Caco-2 (cell line): ENCODE results near the gene MRTFA. TPM values are rescaled to one million over a fixed set of nuclear protein-coding genes. Genes with fewer than 3 reads are reported as not detected.

Source experiments
- BruUV-seq: library from RNA; stranded (reverse); fragments of 400-500 nt; replicated peaks from 2 replicates; lab custom pipeline; 2021; lab: Mats Ljungman, UMichigan
- CTCF ChIA-PET: fragments of 300-600 bp; sonication (Branson Sonifier 250); formaldehyde crosslinking; loops from one replicate; lab custom pipeline; 2022; ENCODE audit warnings: antibody characterized with exemption; lab: Charles Lee
- POLR2A ChIA-PET: fragments of 300-600 bp; sonication (Branson Sonifier 250); formaldehyde crosslinking; loops from one replicate; lab custom pipeline; 2022; ENCODE audit warnings: antibody characterized with exemption; lab: Charles Lee
- DNase-seq, 2 experiments: peaks; one replicate each; pipeline versions ENCODE4 v3.0.0 to v3.0.0-alpha.2; 2020 to 2022
- H3K27me3 ChIP-seq: replicated peaks from 2 replicates; pipeline ENCODE4 v1.6.0; 2011; ENCODE audit warnings: low read length; ENCODE audit not compliant: control insufficient read depth, insufficient read depth
- H3K36me3 ChIP-seq: 2 replicates; pipeline ENCODE4 v1.5.1; 2011; ENCODE audit warnings: low read length; ENCODE audit not compliant: control insufficient read depth, insufficient read depth
- H3K4me1 ChIP-seq: fragments of 250-450 bp; sonication (Bioruptor Pico); 2 replicates; pipeline ENCODE4 v1.5.1; 2020; ENCODE audit warnings: mild to moderate bottlenecking
- H3K4me3 ChIP-seq: 2 replicates; pipeline ENCODE4 v1.5.1; 2011; ENCODE audit warnings: low read depth, mild to moderate bottlenecking, control low read depth, low read length
- H3K9me3 ChIP-seq: fragments of 250-450 bp; sonication (Bioruptor Pico); 2 replicates; pipeline ENCODE4 v1.5.1; 2020; ENCODE audit warnings: mild to moderate bottlenecking, moderate library complexity
- H3K27ac Mint-ChIP-seq: one replicate; pipeline ENCODE4 v1.8.0; 2022; ENCODE audit warnings: mixed read lengths; ENCODE audit not compliant: unreplicated experiment
- H3K27me3 Mint-ChIP-seq: one replicate; pipeline ENCODE4 v1.8.0; 2022; ENCODE audit warnings: mixed read lengths; ENCODE audit not compliant: insufficient read depth, unreplicated experiment
- H3K36me3 Mint-ChIP-seq: one replicate; pipeline ENCODE4 v1.8.0; 2022; ENCODE audit warnings: mild to moderate bottlenecking, mixed read lengths; ENCODE audit not compliant: insufficient read depth, unreplicated experiment
- H3K4me1 Mint-ChIP-seq: one replicate; pipeline ENCODE4 v1.8.0; 2022; ENCODE audit warnings: low read depth, mixed read lengths; ENCODE audit not compliant: unreplicated experiment
- H3K4me3 Mint-ChIP-seq: one replicate; pipeline ENCODE4 v1.8.0; 2022; ENCODE audit warnings: mild to moderate bottlenecking, moderate library complexity, mixed read lengths; ENCODE audit not compliant: unreplicated experiment
- H3K9me3 Mint-ChIP-seq: one replicate; pipeline ENCODE4 v1.8.0; 2022; ENCODE audit warnings: mixed read lengths; ENCODE audit not compliant: unreplicated experiment
- CTCF ChIP-seq, 2 experiments: fragments of 200-600 bp in 1 of 2; IDR thresholded peaks; 1 replicate in 1 of 2; 2 replicates in 1 of 2; pipeline versions ENCODE4 v1.5.1 to v1.8.0; 2011 to 2022; ENCODE audit warnings: antibody characterized with exemption in 1 of 2, control low read depth in 1 of 2, inconsistent platforms in 1 of 2, low read depth in 1 of 2, low read length in 1 of 2, mild to moderate bottlenecking in 1 of 2, moderate library complexity in 1 of 2; ENCODE audit not compliant: insufficient read depth in 1 of 2, severe bottlenecking in 1 of 2, unreplicated experiment in 1 of 2
- intact Hi-C: fragments of 100-400 bp; cut with micrococcal nuclease; formaldehyde crosslinking; loops from one replicate; pipeline ENCODE4 v1.10.0; 2022; ENCODE audit not compliant: unreplicated experiment
- total RNA-seq: library from RNA; stranded (reverse); gene quantifications from 2 replicates; pipeline ENCODE4 v1.2.3, GENCODE V29; 2022

Gene MRTFA
- total RNA-seq, 1 experiment from 2014 or later, result 38.7 TPM

- ChIA-PET POLR2A (interaction anchor here (0.6 kb wide), 1 partner anchor 276 kb away, joined by 3 read pairs; no protein-coding TSS in a partner anchor), CTCF (no interaction called here)
- no peak for TF ChIP-seq CTCF (IDR thresholded peaks at IDR 0.05; ENCODE audit: insufficient read depth in 1 of 2, low read depth in 1 of 2, low read length in 1 of 2, severe bottlenecking in 1 of 2, unreplicated experiment in 1 of 2)
- Histone ChIP-seq H3K36me3 (peaks cover 4% of the 10 kb centered on the region), H3K9me3 (no peaks in the 10 kb centered on the region), H3K4me1 (peaks cover 10% of the 10 kb centered on the region; the same call in 1 of the 2 replicates), H3K4me3 (no peak overlapping the region), H3K27me3 (no peaks in the 10 kb centered on the region)
- Mint-ChIP-seq H3K27me3 (no peaks in the 10 kb centered on the region), H3K27ac (no peak overlapping the region), H3K4me1 (no peaks in the 10 kb centered on the region), H3K36me3 (peaks cover 31% of the 10 kb centered on the region), H3K4me3 (no peak overlapping the region), H3K9me3 (no peaks in the 10 kb centered on the region)
- intact Hi-C loops, result no loop called here
- DNase-seq, result no peak
- TSS peak; percentile 15 for BruUV-seq
Measured at GRCh38 chr22:40433416-40434090, 203.0 kb downstream of the MRTFA start.

GRCh38 chr22:40432625-40433024 is 203.9 kb downstream of the MRTFA start:
- TF ChIP-seq CTCF (IDR thresholded peaks at IDR 0.05; ENCODE audit: insufficient read depth in 1 of 2, low read depth in 1 of 2, low read length in 1 of 2, severe bottlenecking in 1 of 2, unreplicated experiment in 1 of 2), result no peak
- no peaks in the 10 kb centered on the region for H3K27me3 Mint-ChIP-seq
- H3K27ac Mint-ChIP-seq, result no peak overlapping the region
- POLR2A ChIA-PET, result no interaction called here
- no peaks in the 10 kb centered on the region for H3K4me1 Mint-ChIP-seq
- no peaks in the 10 kb centered on the region for H3K27me3 ChIP-seq
- no peak overlapping the region for H3K4me3 Mint-ChIP-seq
- CTCF ChIA-PET, result no interaction called here
- no TSS peak for BruUV-seq
- H3K9me3 Mint-ChIP-seq, result no peaks in the 10 kb centered on the region
- no peak overlapping the region for H3K4me3 ChIP-seq
- H3K9me3 ChIP-seq, result no peaks in the 10 kb centered on the region
- intact Hi-C loops, result no loop called here
- H3K36me3 ChIP-seq, result peaks cover 4% of the 10 kb centered on the region
- H3K36me3 Mint-ChIP-seq, result peaks cover 32% of the 10 kb centered on the region
- peaks cover 6% of the 10 kb centered on the region; the same call in 1 of the 2 replicates for H3K4me1 ChIP-seq
- DNase-seq, result no peak

- TF ChIP-seq CTCF (IDR thresholded peaks at IDR 0.05; ENCODE audit: insufficient read depth in 1 of 2, low read depth in 1 of 2, low read length in 1 of 2, severe bottlenecking in 1 of 2, unreplicated experiment in 1 of 2), result no peak
- H3K27me3 ChIP-seq, result no peaks in the 10 kb centered on the region
- no TSS peak for BruUV-seq
- peaks cover 4% of the 10 kb centered on the region for H3K36me3 ChIP-seq
- Mint-ChIP-seq H3K4me3 (no peak overlapping the region), H3K27ac (no peak overlapping the region), H3K36me3 (peaks cover 32% of the 10 kb centered on the region), H3K9me3 (no peaks in the 10 kb centered on the region), H3K27me3 (no peaks in the 10 kb centered on the region), H3K4me1 (no peaks in the 10 kb centered on the region)
- no peaks in the 10 kb centered on the region for H3K9me3 ChIP-seq
- ChIA-PET CTCF (interaction anchor here (0.7 kb wide), 1 partner anchor 9 kb away, joined by 3 read pairs; no protein-coding TSS in a partner anchor), POLR2A (no interaction called here)
- no peak overlapping the region for H3K4me3 ChIP-seq
- H3K4me1 ChIP-seq, result peaks cover 2% of the 10 kb centered on the region; the same call in 1 of the 2 replicates
- intact Hi-C loops, result no loop called here
- no peak for DNase-seq
Measured at GRCh38 chr22:40432157-40432556, 204.4 kb downstream of the MRTFA start.
